ENCODE measurements around the gene TSN.

GRCh38 chr2:121801916-121802315 lies 46.5 kb downstream of the TSN start:
- TF ChIP-seq CTCF (IDR thresholded peaks at IDR 0.05) (no peak), EZH2 (IDR thresholded peaks at IDR 0.05) (no peak)

All from neural progenitor cell (in vitro differentiated cells).